Activated T-cell treated with anti-CD3 and anti-CD28 coated beads, Interleukin-2, amount 50 U/mL, for 72 hours (primary cell): ENCODE measurements around the gene ZMIZ2. TPM values are rescaled to one million over a fixed set of nuclear protein-coding genes. Genes with fewer than 3 reads are reported as not detected.
"Not testable (repeated sequence)": the region's sequence is repeated elsewhere in the genome, so short reads cannot be mapped to it uniquely, and the experiment has no call there.

Experiments
- ATAC-seq, 2 donors: fragments of 150-1000 bp; cut with Tn5 transposase; replicated peaks in 1 of 2; 2 replicates each; pipeline ENCODE4 v1.10.0; 2021; ENCODE audit warnings: moderate library complexity in 2 of 2, mild to moderate bottlenecking in 1 of 2
- DNase-seq, 2 donors: peaks; one replicate each; pipeline ENCODE4 v3.0.0; 2021 to 2022; ENCODE audit warnings: mixed read lengths in 1 of 2
- H3K27ac Mint-ChIP-seq: one replicate; pipeline ENCODE4 v1.8.0; 2022; ENCODE audit warnings: mild to moderate bottlenecking, moderate library complexity, mixed read lengths
- H3K27me3 Mint-ChIP-seq: one replicate; pipeline ENCODE4 v1.8.0; 2022; ENCODE audit warnings: low read depth, mixed read lengths
- H3K36me3 Mint-ChIP-seq, 2 donors: one replicate each; pipeline ENCODE4 v1.8.0; 2022; ENCODE audit warnings: mixed read lengths in 2 of 2, mild to moderate bottlenecking in 1 of 2; ENCODE audit not compliant: insufficient read depth in 2 of 2
- H3K4me1 Mint-ChIP-seq: one replicate; pipeline ENCODE4 v1.8.0; 2022; ENCODE audit warnings: low read depth, mixed read lengths
- H3K4me3 Mint-ChIP-seq, 2 donors: one replicate each; pipeline ENCODE4 v1.8.0; 2022; ENCODE audit warnings: mild to moderate bottlenecking in 2 of 2, mixed read lengths in 2 of 2, moderate library complexity in 2 of 2
- H3K9me3 Mint-ChIP-seq, 2 donors: one replicate each; pipeline ENCODE4 v1.8.0; 2022; ENCODE audit warnings: mixed read lengths in 2 of 2
- total RNA-seq, 2 donors: library from RNA; stranded (reverse); gene quantifications; one replicate each; pipeline ENCODE4 v1.2.3, GENCODE V29; 2022

ZMIZ2 gene
- total RNA-seq, 2 donors from 2014 or later, result 101 to 113 TPM

- H3K4me3 Mint-ChIP-seq, H3K36me3 Mint-ChIP-seq, H3K27me3 Mint-ChIP-seq, H3K27ac Mint-ChIP-seq, H3K4me1 Mint-ChIP-seq, ATAC-seq, DNase-seq, H3K9me3 Mint-ChIP-seq: not testable (repeated sequence)
Measured at GRCh38 chr7:44774486-44774885, 25.8 kb downstream of the ZMIZ2 start.

GRCh38 chr7:44775383-44776107 is 26.9 kb downstream of the ZMIZ2 start:
- no peak overlapping the region for H3K27ac Mint-ChIP-seq
- no peaks in the 10 kb centered on the region for H3K4me1 Mint-ChIP-seq
- H3K27me3 Mint-ChIP-seq, result no peaks in the 10 kb centered on the region
- ATAC-seq (no peak), DNase-seq (no peak)
- H3K4me3 Mint-ChIP-seq, result no peak overlapping the region
- no peaks in the 10 kb centered on the region for H3K36me3 Mint-ChIP-seq
- H3K9me3 Mint-ChIP-seq, result no peaks in the 10 kb centered on the region

GRCh38 chr7:44776211-44776610 is 27.6 kb downstream of the ZMIZ2 start:
- no peak for ATAC-seq
- no peaks in the 10 kb centered on the region for H3K4me1 Mint-ChIP-seq

GRCh38 chr7:44782460-44782859 is 33.8 kb downstream of the ZMIZ2 start:
- Mint-ChIP-seq H3K36me3 (peaks cover 3 to 5% of the 10 kb centered on the region in 2 donors), H3K4me1 (no peaks in the 10 kb centered on the region), H3K27me3 (no peaks in the 10 kb centered on the region), H3K9me3 (peaks cover 3 to 5% of the 10 kb centered on the region in 2 donors), H3K27ac (no peak overlapping the region), H3K4me3 (no peak overlapping the region)
- no peak for DNase-seq
- no peak for ATAC-seq

More at GRCh38 chr7:44776211-44776610, 27.6 kb downstream of the ZMIZ2 start:
- Mint-ChIP-seq H3K9me3 (no peaks in the 10 kb centered on the region), H3K36me3 (no peaks in the 10 kb centered on the region), H3K4me3 (no peak overlapping the region), H3K27me3 (no peaks in the 10 kb centered on the region), H3K27ac (no peak overlapping the region)
- DNase-seq, result no peak

- H3K36me3 Mint-ChIP-seq, result peaks cover 3 to 5% of the 10 kb centered on the region in 2 donors
- H3K9me3 Mint-ChIP-seq, result peaks cover 3 to 5% of the 10 kb centered on the region in 2 donors
- ATAC-seq (no peak), DNase-seq (no peak)
- no peak overlapping the region for H3K27ac Mint-ChIP-seq
- no peaks in the 10 kb centered on the region for H3K4me1 Mint-ChIP-seq
- no peak overlapping the region for H3K4me3 Mint-ChIP-seq
- no peaks in the 10 kb centered on the region for H3K27me3 Mint-ChIP-seq
Measured at GRCh38 chr7:44783407-44783806, 34.8 kb downstream of the ZMIZ2 start.

- no peaks in the 10 kb centered on the region for H3K4me1 Mint-ChIP-seq
- no peak overlapping the region for H3K4me3 Mint-ChIP-seq
- no peak overlapping the region for H3K27ac Mint-ChIP-seq
- H3K9me3 Mint-ChIP-seq, result peaks cover 3 to 5% of the 10 kb centered on the region in 2 donors
- H3K36me3 Mint-ChIP-seq, result peaks cover 3 to 5% of the 10 kb centered on the region in 2 donors
- H3K27me3 Mint-ChIP-seq, result no peaks in the 10 kb centered on the region
- DNase-seq, result no peak
- ATAC-seq, result no peak
Measured at GRCh38 chr7:44784364-44784763, 35.7 kb downstream of the ZMIZ2 start.

- not testable (repeated sequence) for H3K27me3 Mint-ChIP-seq, H3K36me3 Mint-ChIP-seq, H3K4me3 Mint-ChIP-seq, H3K9me3 Mint-ChIP-seq, ATAC-seq, H3K27ac Mint-ChIP-seq, H3K4me1 Mint-ChIP-seq, DNase-seq
Measured at GRCh38 chr7:44785218-44785617, 36.6 kb downstream of the ZMIZ2 start.

- ATAC-seq (no peak), DNase-seq (no peak)
- Mint-ChIP-seq H3K4me1 (peaks cover 6% of the 10 kb centered on the region), H3K9me3 (peaks cover 3 to 5% of the 10 kb centered on the region in 2 donors), H3K27ac (no peak overlapping the region), H3K36me3 (peaks cover 3 to 5% of the 10 kb centered on the region in 2 donors), H3K4me3 (no peak overlapping the region), H3K27me3 (no peaks in the 10 kb centered on the region)
Measured at GRCh38 chr7:44787041-44787440, 38.4 kb downstream of the ZMIZ2 start.

- peaks cover 6% of the 10 kb centered on the region for H3K4me1 Mint-ChIP-seq
- no peak overlapping the region for H3K27ac Mint-ChIP-seq
- H3K4me3 Mint-ChIP-seq, result no peak overlapping the region
- H3K9me3 Mint-ChIP-seq, result peaks cover 3 to 5% of the 10 kb centered on the region in 2 donors
- ATAC-seq, result no peak
- H3K36me3 Mint-ChIP-seq, result peaks cover 3 to 5% of the 10 kb centered on the region in 2 donors
- no peaks in the 10 kb centered on the region for H3K27me3 Mint-ChIP-seq
- no peak for DNase-seq
Measured at GRCh38 chr7:44787762-44788161, 39.1 kb downstream of the ZMIZ2 start.

- Mint-ChIP-seq H3K9me3 (no peaks in the 10 kb centered on the region), H3K27me3 (no peaks in the 10 kb centered on the region), H3K4me1 (peaks cover 6% of the 10 kb centered on the region), H3K4me3 (no peak overlapping the region), H3K27ac (no peak overlapping the region), H3K36me3 (no peaks in the 10 kb centered on the region)
- DNase-seq (no peak), ATAC-seq (no peak)
Measured at GRCh38 chr7:44789990-44790389, 41.3 kb downstream of the ZMIZ2 start.

GRCh38 chr7:44791278-44792219 is 42.9 kb downstream of the ZMIZ2 start:
- Mint-ChIP-seq H3K36me3 (peaks cover 0 to 2% of the 10 kb centered on the region in 2 donors), H3K27ac (no peak overlapping the region), H3K9me3 (no peaks in the 10 kb centered on the region), H3K27me3 (no peaks in the 10 kb centered on the region), H3K4me3 (no peak overlapping the region), H3K4me1 (peaks cover 6% of the 10 kb centered on the region)
- no peak for ATAC-seq
- DNase-seq, result no peak

- Mint-ChIP-seq H3K27me3 (no peaks in the 10 kb centered on the region), H3K9me3 (no peaks in the 10 kb centered on the region), H3K27ac (no peak overlapping the region), H3K4me1 (peaks cover 23% of the 10 kb centered on the region), H3K36me3 (peaks cover 13 to 15% of the 10 kb centered on the region in 2 donors), H3K4me3 (no peak overlapping the region)
- DNase-seq (no peak), ATAC-seq (no peak)
Measured at GRCh38 chr7:44793919-44794318, 45.3 kb downstream of the ZMIZ2 start.

- no peaks in the 10 kb centered on the region for H3K27me3 Mint-ChIP-seq
- ATAC-seq (no peak), DNase-seq (no peak)
- peaks cover 24% of the 10 kb centered on the region for H3K4me1 Mint-ChIP-seq
- peaks cover 14 to 15% of the 10 kb centered on the region in 2 donors for H3K36me3 Mint-ChIP-seq
- H3K9me3 Mint-ChIP-seq, result no peaks in the 10 kb centered on the region
- H3K27ac Mint-ChIP-seq, result no peak overlapping the region
- H3K4me3 Mint-ChIP-seq, result no peak overlapping the region
Measured at GRCh38 chr7:44794331-44794730, 45.7 kb downstream of the ZMIZ2 start.
